HepG2 (cell line): ENCODE data around the gene SPRED3. TPM values are rescaled to one million over a fixed set of nuclear protein-coding genes. Genes with fewer than 3 reads are reported as not detected.

Experiments
- CREB1 ChIP-seq, 2 experiments: fragments of 450-650 bp in 1 of 2; IDR thresholded peaks; 2 replicates each; pipeline ENCODE4 v1.6.1; 2016 to 2017; ENCODE audit warnings: control low read depth in 1 of 2, mild to moderate bottlenecking in 1 of 2, missing compliant biosample characterization in 1 of 2, missing genetic modification characterization in 1 of 2
- FOXK1 ChIP-seq: sonication (generic); formaldehyde crosslinking; IDR thresholded peaks from 2 replicates; pipeline ENCODE4 v1.4.0; 2020; ENCODE audit warnings: low read depth, missing genetic modification reagents, borderline replicate concordance
- FOXP1 ChIP-seq, 2 experiments: fragments of 450-650 bp in 1 of 2; IDR thresholded peaks; 2 replicates each; pipeline ENCODE4 v1.6.1; 2017 to 2018; ENCODE audit warnings: antibody characterized with exemption in 1 of 2
- NAIF1 ChIP-seq: sonication (generic); formaldehyde crosslinking; IDR thresholded peaks from 2 replicates; pipeline ENCODE4 v1.5.0; 2020; ENCODE audit warnings: mild to moderate bottlenecking, missing genetic modification reagents, borderline replicate concordance
- NONO ChIP-seq, 2 experiments: fragments of 450-650 bp in 1 of 2; sonication (generic) in 1 of 2; formaldehyde crosslinking in 1 of 2; IDR thresholded peaks in 1 of 2; conservative IDR thresholded peaks in 1 of 2; 2 replicates each; pipeline versions ENCODE4 v1.6.1 to v1.8.0; 2017 to 2022; ENCODE audit warnings: mild to moderate bottlenecking in 1 of 2, missing genetic modification reagents in 1 of 2, moderate library complexity in 1 of 2
- RFX1 ChIP-seq: fragments of 450-650 bp; IDR thresholded peaks from 2 replicates; pipeline ENCODE4 v1.6.1; 2017
- RXRB ChIP-seq: IDR thresholded peaks from 2 replicates; pipeline ENCODE4 v1.6.1; 2016; ENCODE audit warnings: borderline replicate concordance, missing genetic modification reagents, missing compliant biosample characterization
- SCMH1 ChIP-seq: sonication (generic); formaldehyde crosslinking; IDR thresholded peaks from 2 replicates; pipeline ENCODE4 v1.9.0; 2021; ENCODE audit warnings: missing genetic modification reagents, mild to moderate bottlenecking, borderline replicate concordance
- SP4 ChIP-seq: sonication (generic); formaldehyde crosslinking; IDR thresholded peaks from 2 replicates; pipeline ENCODE4 v1.8.1; 2023; ENCODE audit warnings: mild to moderate bottlenecking, missing genetic modification reagents
- TARDBP ChIP-seq: sonication (generic); formaldehyde crosslinking; IDR thresholded peaks from 2 replicates; pipeline ENCODE4 v1.8.0; 2022; ENCODE audit warnings: mild to moderate bottlenecking, missing genetic modification reagents
- TBX3 ChIP-seq: fragments of 450-650 bp; IDR thresholded peaks from 2 replicates; pipeline ENCODE4 v1.6.1; 2017; ENCODE audit warnings: antibody characterized with exemption, mild to moderate bottlenecking, inconsistent platforms, borderline replicate concordance
- TEAD2 ChIP-seq: sonication (generic); formaldehyde crosslinking; IDR thresholded peaks from 2 replicates; pipeline ENCODE4 v1.9.0; 2021; ENCODE audit warnings: missing genetic modification reagents
- XBP1 ChIP-seq: sonication (generic); formaldehyde crosslinking; IDR thresholded peaks from 2 replicates; pipeline ENCODE4 v1.5.0; 2020; ENCODE audit warnings: missing genetic modification reagents
- ZNF10 ChIP-seq: sonication (generic); formaldehyde crosslinking; IDR thresholded peaks from 2 replicates; pipeline ENCODE4 v1.4.0; 2020; ENCODE audit warnings: mild to moderate bottlenecking, low read depth, missing genetic modification reagents, borderline replicate concordance
- ZNF18 ChIP-seq: sonication (generic); formaldehyde crosslinking; IDR thresholded peaks from 2 replicates; pipeline ENCODE4 v1.8.0; 2022; ENCODE audit warnings: mild to moderate bottlenecking, missing genetic modification reagents; ENCODE audit not compliant: insufficient replicate concordance
- ZNF234 ChIP-seq: sonication (generic); formaldehyde crosslinking; conservative IDR thresholded peaks from 2 replicates; pipeline ENCODE4 v1.5.1; 2020; ENCODE audit warnings: mild to moderate bottlenecking, missing genetic modification reagents
- ZNF354B ChIP-seq: sonication (generic); formaldehyde crosslinking; IDR thresholded peaks from 2 replicates; pipeline ENCODE4 v1.8.0; 2022; ENCODE audit warnings: mild to moderate bottlenecking, missing genetic modification reagents
- ZNF383 ChIP-seq: sonication (generic); formaldehyde crosslinking; IDR thresholded peaks from 2 replicates; pipeline ENCODE4 v1.4.0; 2020; ENCODE audit warnings: missing genetic modification reagents, mild to moderate bottlenecking, borderline replicate concordance
- ZNF678 ChIP-seq: sonication (generic); formaldehyde crosslinking; IDR thresholded peaks from 2 replicates; pipeline ENCODE4 v1.4.0; 2020; ENCODE audit warnings: mild to moderate bottlenecking, missing genetic modification reagents
- ZSCAN5A ChIP-seq: sonication (generic); formaldehyde crosslinking; IDR thresholded peaks from 2 replicates; pipeline ENCODE4 v1.8.0; 2022; ENCODE audit warnings: mild to moderate bottlenecking, missing genetic modification reagents, borderline replicate concordance
- polyA plus RNA-seq, 8 experiments: library from polyadenylated mRNA; depleted of rRNA in 3 of 8; stranded (reverse) in 7 of 8; unstranded in 1 of 8; fragments of >200 nt; fragmentation: Illumina TruSeq in 4 of 8; extraction: Trizol in 4 of 8; gene quantifications; 2 replicates each; pipeline versions ENCODE4 v1.2.1 to v1.2.3, GENCODE V29; 2011 to 2016; ENCODE audit warnings: low read depth in 4 of 8, missing spikeins in 1 of 8, mixed read lengths in 1 of 8; ENCODE audit not compliant: insufficient read depth in 1 of 8
- total RNA-seq, 5 experiments: library from RNA; depleted of rRNA; stranded (reverse); fragments of >200 nt; fragmentation: Illumina TruSeq; extraction: Trizol; gene quantifications; 2 replicates each; pipeline ENCODE4 v1.2.3, GENCODE V29; 2016; ENCODE audit warnings: low read depth in 1 of 5
- TF ChIP-seq, protein P1 (sequence below): IDR thresholded peaks from 2 replicates; pipeline ENCODE4 v1.6.1; 2018; ENCODE audit warnings: missing genetic modification reagents
- TF ChIP-seq, protein P2 (sequence below): sonication (generic); formaldehyde crosslinking; IDR thresholded peaks from 2 replicates; pipeline ENCODE4 v1.5.1; 2020; ENCODE audit warnings: missing genetic modification reagents, mild to moderate bottlenecking, borderline replicate concordance

Gene SPRED3
- total and polyA plus RNA-seq, 2 of the 13 experiments (the other 11 are each of a cell fraction or from before 2014, with no cell fraction given): 0.15 to 0.17 TPM

DNA sequence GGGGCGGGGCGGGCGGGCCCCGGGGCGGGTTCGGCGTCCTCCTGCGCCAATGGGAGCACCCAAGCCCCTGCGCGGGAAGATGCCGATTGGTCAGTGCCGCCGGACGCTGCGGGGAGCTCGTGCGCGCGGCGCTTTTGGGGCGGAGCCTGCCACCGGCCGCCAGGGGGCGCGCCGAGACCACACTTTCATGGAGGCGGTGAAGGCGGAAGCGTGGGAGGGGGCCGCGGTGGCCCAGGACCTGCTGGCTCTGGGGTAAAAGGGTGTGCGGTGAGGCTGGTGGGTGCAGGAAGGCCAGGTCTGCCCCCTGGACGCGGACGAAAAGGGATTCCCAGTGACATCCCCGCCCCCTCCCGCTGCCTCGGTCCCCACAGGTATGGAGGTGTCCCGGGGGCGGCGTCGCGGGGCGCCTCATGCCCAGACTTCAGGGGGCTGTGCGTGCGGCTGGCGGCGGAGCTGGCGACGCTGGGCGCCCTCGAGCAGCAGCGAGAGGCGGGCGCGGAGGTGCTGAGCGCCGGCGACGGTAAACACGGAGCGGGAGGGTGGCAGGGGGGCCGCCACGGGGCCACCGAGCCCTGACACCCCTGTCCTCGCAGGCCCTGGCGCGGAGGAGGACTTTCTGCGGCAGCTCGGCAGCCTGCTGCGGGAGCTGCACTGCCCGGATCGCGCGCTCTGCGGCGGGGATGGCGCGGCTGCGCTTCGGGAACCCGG, 14.6 kb downstream of the SPRED3 start, which contains the start of gene FAM98C (continued):
- TF ChIP-seq XBP1 (CRISPR knock-in tag) (no peak), TBX3 (0 out of 2 replicates have a peak, but pooled peaks have one; percentile 19), ZNF383 (no peak), ZNF354B (CRISPR knock-in tag) (no peak), ZNF18 (CRISPR knock-in tag) (peak; percentile 83), SCMH1 (CRISPR knock-in tag) (no peak), FOXK1 (CRISPR knock-in tag) (peak; percentile 53; the same call in 1 of the 2 replicates), CREB1 (IDR thresholded peaks at IDR 0.05) (peak; percentile 61; the same call in 1 of the 2 replicates), CREB1 (CRISPR knock-in tag; IDR thresholded peaks at IDR 0.05) (0 out of 2 replicates have a peak, but pooled peaks have one; percentile 9), RFX1 (no peak), RXRB (CRISPR knock-in tag) (no peak), NAIF1 (peak; percentile 62; the same call in 1 of the 2 replicates), ZNF234 (no peak), TARDBP (CRISPR knock-in tag) (no peak), TEAD2 (CRISPR knock-in tag) (no peak), ZNF678 (CRISPR knock-in tag) (no peak), FOXP1 (IDR thresholded peaks at IDR 0.05) (no peak), FOXP1 (CRISPR knock-in tag; IDR thresholded peaks at IDR 0.05) (no peak), ZSCAN5A (CRISPR knock-in tag) (0 out of 2 replicates have a peak, but pooled peaks have one; percentile 12), SP4 (CRISPR knock-in tag) (peak; percentile 100), NONO (IDR thresholded peaks at IDR 0.05) (no peak), NONO (CRISPR knock-in tag; conservative IDR thresholded peaks at IDR 0.05) (peak; percentile 69; the same call in 1 of the 2 replicates), ZNF10 (CRISPR knock-in tag) (no peak)
- TF ChIP-seq, protein P1, sequence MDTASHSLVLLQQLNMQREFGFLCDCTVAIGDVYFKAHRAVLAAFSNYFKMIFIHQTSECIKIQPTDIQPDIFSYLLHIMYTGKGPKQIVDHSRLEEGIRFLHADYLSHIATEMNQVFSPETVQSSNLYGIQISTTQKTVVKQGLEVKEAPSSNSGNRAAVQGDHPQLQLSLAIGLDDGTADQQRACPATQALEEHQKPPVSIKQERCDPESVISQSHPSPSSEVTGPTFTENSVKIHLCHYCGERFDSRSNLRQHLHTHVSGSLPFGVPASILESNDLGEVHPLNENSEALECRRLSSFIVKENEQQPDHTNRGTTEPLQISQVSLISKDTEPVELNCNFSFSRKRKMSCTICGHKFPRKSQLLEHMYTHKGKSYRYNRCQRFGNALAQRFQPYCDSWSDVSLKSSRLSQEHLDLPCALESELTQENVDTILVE (CRISPR knock-in tag): peak; percentile 23; the same call in 1 of the 2 replicates
- TF ChIP-seq, protein P2, sequence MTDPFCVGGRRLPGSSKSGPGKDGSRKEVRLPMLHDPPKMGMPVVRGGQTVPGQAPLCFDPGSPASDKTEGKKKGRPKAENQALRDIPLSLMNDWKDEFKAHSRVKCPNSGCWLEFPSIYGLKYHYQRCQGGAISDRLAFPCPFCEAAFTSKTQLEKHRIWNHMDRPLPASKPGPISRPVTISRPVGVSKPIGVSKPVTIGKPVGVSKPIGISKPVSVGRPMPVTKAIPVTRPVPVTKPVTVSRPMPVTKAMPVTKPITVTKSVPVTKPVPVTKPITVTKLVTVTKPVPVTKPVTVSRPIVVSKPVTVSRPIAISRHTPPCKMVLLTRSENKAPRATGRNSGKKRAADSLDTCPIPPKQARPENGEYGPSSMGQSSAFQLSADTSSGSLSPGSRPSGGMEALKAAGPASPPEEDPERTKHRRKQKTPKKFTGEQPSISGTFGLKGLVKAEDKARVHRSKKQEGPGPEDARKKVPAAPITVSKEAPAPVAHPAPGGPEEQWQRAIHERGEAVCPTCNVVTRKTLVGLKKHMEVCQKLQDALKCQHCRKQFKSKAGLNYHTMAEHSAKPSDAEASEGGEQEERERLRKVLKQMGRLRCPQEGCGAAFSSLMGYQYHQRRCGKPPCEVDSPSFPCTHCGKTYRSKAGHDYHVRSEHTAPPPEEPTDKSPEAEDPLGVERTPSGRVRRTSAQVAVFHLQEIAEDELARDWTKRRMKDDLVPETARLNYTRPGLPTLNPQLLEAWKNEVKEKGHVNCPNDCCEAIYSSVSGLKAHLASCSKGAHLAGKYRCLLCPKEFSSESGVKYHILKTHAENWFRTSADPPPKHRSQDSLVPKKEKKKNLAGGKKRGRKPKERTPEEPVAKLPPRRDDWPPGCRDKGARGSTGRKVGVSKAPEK (CRISPR knock-in tag): no peak
